ENCODE measurements around the gene LDB2. TPM values are rescaled to one million over a fixed set of nuclear protein-coding genes. Genes with fewer than 3 reads are reported as not detected.
"Not testable (repeated sequence)": the region's sequence is repeated elsewhere in the genome, so short reads cannot be mapped to it uniquely, and the experiment has no call there.

The LDB2 gene
- total RNA-seq, 1 donor from 2014 or later = 4.9 TPM

DNA sequence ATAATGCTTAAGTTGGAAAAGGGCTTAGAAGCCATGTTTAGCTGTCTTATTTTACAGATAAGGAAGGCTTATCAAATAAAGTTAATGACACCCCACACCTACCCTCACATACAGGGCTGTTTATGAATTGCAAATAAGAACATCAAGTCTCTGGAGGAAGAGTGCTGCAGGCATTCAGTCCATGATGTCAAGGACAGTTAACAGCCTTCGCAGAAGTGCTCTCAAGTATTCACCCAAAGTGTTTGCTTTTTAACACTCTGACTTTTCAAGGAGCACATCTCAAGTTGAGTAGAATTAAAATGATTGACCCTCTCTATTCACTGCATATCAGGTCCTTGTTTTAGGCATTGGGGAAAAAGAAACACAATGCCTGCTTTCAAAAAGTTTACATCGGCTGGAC lies 328.7 kb downstream of the LDB2 start:
- peaks cover 3% of the 10 kb centered on the region for H3K27me3 Mint-ChIP-seq (ENCODE audit: low read depth, unreplicated experiment)
- no peak overlapping the region for H2AFZ ChIP-seq (ENCODE audit: low read depth, low read length)
- no peaks in the 10 kb centered on the region for H3K9me3 Mint-ChIP-seq (ENCODE audit: unreplicated experiment)

DNA sequence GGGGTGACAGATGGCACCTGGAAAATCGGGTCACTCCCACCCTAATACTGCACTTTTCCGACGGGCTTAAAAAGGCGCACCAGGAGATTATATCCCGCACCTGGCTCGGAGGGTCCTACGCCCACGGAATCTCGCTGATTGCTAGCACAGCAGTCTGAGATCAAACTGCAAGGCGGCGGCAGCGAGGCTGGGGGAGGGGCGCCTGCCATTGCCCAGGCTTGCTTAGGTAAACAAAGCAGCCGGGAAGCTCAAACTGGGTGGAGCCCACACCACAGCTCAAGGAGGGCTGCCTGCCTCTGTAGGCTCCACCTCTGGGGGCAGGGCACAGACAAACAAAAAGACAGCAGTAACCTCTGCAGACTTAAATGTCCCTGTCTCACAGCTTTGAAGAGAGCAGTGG lies 341.1 kb downstream of the LDB2 start:
- not testable (repeated sequence) for FAIRE-seq; H3K4me1 Mint-ChIP-seq (ENCODE audit: low read depth, unreplicated experiment); H3K79me2 ChIP-seq (ENCODE audit: insufficient read depth, low read length); DNase-seq (ENCODE audit: low read depth); H3K36me3 Mint-ChIP-seq (ENCODE audit: low read depth, unreplicated experiment); H3K27ac ChIP-seq (ENCODE audit: low read depth, low read length); H3K9me3 Mint-ChIP-seq (ENCODE audit: unreplicated experiment); H2AFZ ChIP-seq (ENCODE audit: low read depth, low read length); H3K27me3 ChIP-seq (ENCODE audit: insufficient read depth, low read length); H3K27me3 Mint-ChIP-seq (ENCODE audit: low read depth, unreplicated experiment); H3K4me3 Mint-ChIP-seq (ENCODE audit: unreplicated experiment); H3K27ac Mint-ChIP-seq (ENCODE audit: unreplicated experiment); H3K4me2 ChIP-seq (ENCODE audit: low read length); H3K9me3 ChIP-seq (ENCODE audit: insufficient read depth, low read depth, low read length); H3K9ac ChIP-seq (ENCODE audit: low read length); H3K36me3 ChIP-seq (ENCODE audit: insufficient read depth, low read length); H4K20me1 ChIP-seq (ENCODE audit: insufficient read depth, low read length); H3K4me1 ChIP-seq (ENCODE audit: insufficient read depth, low read length); H3K4me3 ChIP-seq (ENCODE audit: insufficient read depth, low read depth, low read length)

More for the DNA sequence above, 328.7 kb downstream of the LDB2 start:
- TF ChIP-seq EZH2 (IDR thresholded peaks at IDR 0.05; ENCODE audit: insufficient read depth, low read length) (no peak), CTCF (IDR thresholded peaks at IDR 0.05; ENCODE audit: insufficient read depth, low read depth, low read length) (no peak)
- no peak overlapping the region for H3K27ac ChIP-seq (ENCODE audit: low read depth, low read length)
- H3K79me2 ChIP-seq (ENCODE audit: insufficient read depth, low read length) = no peaks in the 10 kb centered on the region
- Mint-ChIP-seq H3K27ac (ENCODE audit: unreplicated experiment) (no peak overlapping the region), H3K4me3 (ENCODE audit: unreplicated experiment) (no peak overlapping the region), H3K4me1 (ENCODE audit: low read depth, unreplicated experiment) (no peaks in the 10 kb centered on the region), H3K36me3 (ENCODE audit: low read depth, unreplicated experiment) (no peaks in the 10 kb centered on the region)
- H4K20me1 ChIP-seq (ENCODE audit: insufficient read depth, low read length) = no peaks in the 10 kb centered on the region
- no peaks in the 10 kb centered on the region for H3K27me3 ChIP-seq (ENCODE audit: insufficient read depth, low read length)
- DNase-seq (ENCODE audit: low read depth) = no peak
- H3K4me2 ChIP-seq (ENCODE audit: low read length) = no peak overlapping the region
- FAIRE-seq = no peak
- H3K4me1 ChIP-seq (ENCODE audit: insufficient read depth, low read length) = peaks cover 6% of the 10 kb centered on the region
- no peaks in the 10 kb centered on the region for H3K9me3 ChIP-seq (ENCODE audit: insufficient read depth, low read depth, low read length)
- no peaks in the 10 kb centered on the region for H3K36me3 ChIP-seq (ENCODE audit: insufficient read depth, low read length)
- H3K4me3 ChIP-seq (ENCODE audit: insufficient read depth, low read depth, low read length) = no peak overlapping the region
- H3K9ac ChIP-seq (ENCODE audit: low read length) = no peak overlapping the region

GRCh38 chr4:16555156-16555555 lies 343.3 kb downstream of the LDB2 start:
- Histone ChIP-seq H4K20me1 (ENCODE audit: insufficient read depth, low read length) (no peaks in the 10 kb centered on the region), H3K4me3 (ENCODE audit: insufficient read depth, low read depth, low read length) (no peak overlapping the region), H3K4me2 (ENCODE audit: low read length) (no peak overlapping the region), H3K4me1 (ENCODE audit: insufficient read depth, low read length) (no peaks in the 10 kb centered on the region), H3K27me3 (ENCODE audit: insufficient read depth, low read length) (no peaks in the 10 kb centered on the region), H3K9me3 (ENCODE audit: insufficient read depth, low read depth, low read length) (no peaks in the 10 kb centered on the region), H3K27ac (ENCODE audit: low read depth, low read length) (no peak overlapping the region), H3K79me2 (ENCODE audit: insufficient read depth, low read length) (no peaks in the 10 kb centered on the region), H2AFZ (ENCODE audit: low read depth, low read length) (no peak overlapping the region), H3K36me3 (ENCODE audit: insufficient read depth, low read length) (no peaks in the 10 kb centered on the region), H3K9ac (ENCODE audit: low read length) (no peak overlapping the region)
- Mint-ChIP-seq H3K4me1 (ENCODE audit: low read depth, unreplicated experiment) (no peaks in the 10 kb centered on the region), H3K27me3 (ENCODE audit: low read depth, unreplicated experiment) (no peaks in the 10 kb centered on the region), H3K36me3 (ENCODE audit: low read depth, unreplicated experiment) (no peaks in the 10 kb centered on the region), H3K4me3 (ENCODE audit: unreplicated experiment) (no peak overlapping the region), H3K9me3 (ENCODE audit: unreplicated experiment) (peaks cover 7% of the 10 kb centered on the region), H3K27ac (ENCODE audit: unreplicated experiment) (no peak overlapping the region)
- FAIRE-seq (no peak), DNase-seq (ENCODE audit: low read depth) (no peak)
- no peak for TF ChIP-seq EZH2 (IDR thresholded peaks at IDR 0.05; ENCODE audit: insufficient read depth, low read length)
- no peak for TF ChIP-seq CTCF (IDR thresholded peaks at IDR 0.05; ENCODE audit: insufficient read depth, low read depth, low read length)

Data from astrocyte (in vitro differentiated cells and primary cell).